GM19468 (cell line): Measurements from ENCODE around the gene ETNK2.

ENCODE experiments used
- ATAC-seq: cut with Tn5 transposase; IDR thresholded peaks from one replicate; pipeline ENCODE4 v1.9.1; 2021; ENCODE audit warnings: mild to moderate bottlenecking, moderate library complexity, moderate number of reproducible peaks; ENCODE audit not compliant: unreplicated experiment; ENCODE audit errors: extremely low read depth

ETNK2 gene

GRCh38 chr1:204149635-204150565, 1.9 kb downstream of the ETNK2 start:
- ATAC-seq, result no peak

DNA sequence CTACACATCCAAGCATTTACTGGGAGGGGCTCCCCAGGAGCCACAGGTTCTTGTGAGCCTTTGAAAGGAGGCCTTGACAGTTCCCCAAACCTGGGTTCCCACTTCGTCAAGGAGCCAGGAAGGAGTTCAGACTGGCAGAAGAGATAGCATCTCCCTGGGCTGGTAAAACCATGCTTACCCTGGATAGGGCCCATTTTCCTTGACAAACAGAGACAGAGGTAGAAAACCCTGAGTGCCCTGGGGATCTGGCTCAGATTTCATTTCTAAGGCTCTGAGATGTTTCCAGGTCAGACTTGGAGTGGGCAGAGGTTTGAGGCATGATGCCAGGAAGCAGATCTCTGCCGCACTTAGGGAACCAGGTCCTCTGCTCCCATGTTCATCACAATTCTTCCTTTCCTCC, 2.7 kb downstream of the ETNK2 start:
- no peak for ATAC-seq

- ATAC-seq, result no peak
Observed at GRCh38 chr1:204147406-204148383, 4.1 kb downstream of the ETNK2 start.

GRCh38 chr1:204146965-204147364, 4.9 kb downstream of the ETNK2 start:
- no peak for ATAC-seq

GRCh38 chr1:204146309-204146708, 5.5 kb downstream of the ETNK2 start:
- ATAC-seq, result no peak

GRCh38 chr1:204145033-204145504, 6.8 kb downstream of the ETNK2 start:
- no peak for ATAC-seq

- ATAC-seq, result no peak
Observed at GRCh38 chr1:204143276-204144041, 8.4 kb downstream of the ETNK2 start.

GRCh38 chr1:204142032-204142974, 9.5 kb downstream of the ETNK2 start:
- ATAC-seq, result no peak

GRCh38 chr1:204141131-204141530, 10.7 kb downstream of the ETNK2 start:
- no peak for ATAC-seq

- ATAC-seq, result no peak
Observed at GRCh38 chr1:204139952-204140351, 11.9 kb downstream of the ETNK2 start.

DNA sequence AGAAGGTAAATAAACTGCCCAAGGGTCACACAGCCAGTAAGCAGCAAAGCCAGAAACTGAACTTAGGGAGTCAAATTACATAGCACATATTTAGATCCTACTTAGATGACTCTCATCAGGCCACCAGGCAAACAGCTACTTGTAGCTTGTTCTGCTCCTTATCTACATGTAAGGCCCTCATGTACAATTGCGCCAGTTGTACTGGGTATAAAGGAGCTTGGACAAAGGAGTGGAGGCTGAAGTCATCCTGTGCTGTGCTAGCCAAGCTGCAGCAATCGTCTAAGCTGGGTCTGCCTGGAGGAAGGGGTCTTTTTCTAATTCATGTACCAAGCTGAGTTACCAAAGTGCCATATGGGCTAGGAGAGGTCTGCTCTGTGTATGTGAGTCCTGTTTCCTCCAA, 12.8 kb downstream of the ETNK2 start:
- ATAC-seq, result no peak

GRCh38 chr1:204136814-204137213, 15.0 kb downstream of the ETNK2 start:
- no peak for ATAC-seq

DNA sequence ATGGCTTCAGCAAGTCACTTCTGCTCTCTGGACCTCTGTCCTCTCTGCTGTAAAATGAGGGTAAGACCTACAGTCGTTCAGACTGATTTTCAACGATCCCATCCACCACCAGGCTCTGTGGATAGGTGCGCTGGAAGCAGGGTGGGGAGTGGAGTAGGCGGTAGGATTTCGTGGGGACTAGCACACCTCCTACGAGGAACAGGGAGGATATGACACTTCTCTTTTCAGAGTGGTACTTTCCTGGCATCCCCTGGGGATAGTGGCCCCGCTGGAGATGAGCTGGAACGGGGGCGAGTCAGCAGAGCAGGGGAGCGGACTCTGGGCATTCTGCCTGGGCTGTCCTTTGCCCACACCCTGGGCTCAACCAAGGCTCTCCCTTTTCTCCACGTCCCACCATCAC, 17.7 kb downstream of the ETNK2 start:
- ATAC-seq, result no peak

DNA sequence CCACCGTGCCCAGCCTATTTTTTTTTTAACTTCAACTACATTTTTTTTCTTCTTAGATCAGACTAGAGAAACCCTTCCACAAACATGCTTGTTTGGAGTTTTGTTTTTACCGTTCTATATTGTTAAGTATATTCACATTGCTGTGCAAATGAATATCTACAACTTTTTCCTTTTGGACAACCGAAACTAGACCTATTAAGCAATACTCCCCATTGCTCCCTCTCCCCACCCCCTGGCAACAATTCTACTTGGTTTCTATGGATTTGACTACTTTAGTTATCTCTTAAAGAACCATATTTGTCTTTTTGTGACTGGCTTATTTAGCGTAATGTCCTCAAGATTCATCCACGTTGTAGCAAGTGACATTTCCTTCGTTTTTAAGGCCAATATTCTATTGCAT, 19.1 kb downstream of the ETNK2 start:
- no peak for ATAC-seq

GRCh38 chr1:204131978-204132377, 19.9 kb downstream of the ETNK2 start:
- no peak for ATAC-seq

GRCh38 chr1:204130981-204131892, 20.6 kb downstream of the ETNK2 start:
- ATAC-seq, result no peak

- ATAC-seq, result no peak
Observed at GRCh38 chr1:204130178-204130577, 21.7 kb downstream of the ETNK2 start.
